CD8-positive, alpha-beta memory T cell (primary cell): ENCODE data around the gene IGF2BP3. TPM values are rescaled to one million over a fixed set of nuclear protein-coding genes. Genes with fewer than 3 reads are reported as not detected.
A peak's percentile ranks its signal among the peaks of the same experiment; 100 is the strongest.

Experiments used
- CTCF ChIA-PET: fragments of 350-600 bp; sonication (Branson Sonifier 250); formaldehyde crosslinking; loops from one replicate; lab custom pipeline; 2021; ENCODE audit warnings: antibody characterized with exemption; lab: Charles Lee
- POLR2A ChIA-PET: fragments of 350-600 bp; sonication (Branson Sonifier 250); formaldehyde crosslinking; loops from one replicate; lab custom pipeline; 2021; ENCODE audit warnings: antibody characterized with exemption; lab: Charles Lee
- DNase-seq, 5 donors: peaks; one replicate each; pipeline versions ENCODE4 v3.0.0 to v3.0.0-alpha.2; 2020 to 2022; ENCODE audit warnings: mixed read lengths in 1 of 5
- H3K27ac ChIP-seq: one replicate; pipeline ENCODE4 v1.7.0; 2013; ENCODE audit warnings: low read depth, mild to moderate bottlenecking, low read length, moderate library complexity
- H3K27me3 ChIP-seq: 2 replicates; pipeline ENCODE4 v1.7.0; 2013; ENCODE audit warnings: low read length, mild to moderate bottlenecking; ENCODE audit not compliant: insufficient read depth, poor library complexity, severe bottlenecking
- H3K36me3 ChIP-seq: 2 replicates; pipeline ENCODE4 v1.7.0; 2013; ENCODE audit warnings: mild to moderate bottlenecking, low read length, moderate library complexity; ENCODE audit not compliant: insufficient read depth
- H3K4me1 ChIP-seq: 2 replicates; pipeline ENCODE4 v1.7.0; 2013; ENCODE audit warnings: mild to moderate bottlenecking, low read length, moderate library complexity; ENCODE audit not compliant: insufficient read depth
- H3K4me3 ChIP-seq: 2 replicates; pipeline ENCODE4 v1.7.0; 2013; ENCODE audit warnings: mild to moderate bottlenecking, low read length
- H3K9me3 ChIP-seq: 2 replicates; pipeline ENCODE4 v1.7.0; 2013; ENCODE audit warnings: mild to moderate bottlenecking, low read length
- H3K27ac Mint-ChIP-seq, 8 donors: one replicate each; pipeline ENCODE4 v1.8.0; 2020 to 2021; ENCODE audit warnings: mixed read lengths in 8 of 8, mild to moderate bottlenecking in 6 of 8, inconsistent platforms in 3 of 8, moderate library complexity in 3 of 8
- H3K27me3 Mint-ChIP-seq, 2 donors: one replicate each; pipeline ENCODE4 v1.8.0; 2020 to 2021; ENCODE audit warnings: mixed read lengths in 2 of 2, mild to moderate bottlenecking in 1 of 2, moderate library complexity in 1 of 2
- H3K36me3 Mint-ChIP-seq, 3 donors: one replicate each; pipeline ENCODE4 v1.8.0; 2020 to 2021; ENCODE audit warnings: mixed read lengths in 3 of 3, inconsistent platforms in 1 of 3, mild to moderate bottlenecking in 1 of 3
- H3K4me1 Mint-ChIP-seq, 3 donors: one replicate each; pipeline ENCODE4 v1.8.0; 2020 to 2021; ENCODE audit warnings: mixed read lengths in 3 of 3, inconsistent platforms in 1 of 3, mild to moderate bottlenecking in 1 of 3
- H3K4me3 Mint-ChIP-seq, 7 donors: one replicate each; pipeline ENCODE4 v1.8.0; 2020 to 2021; ENCODE audit warnings: mixed read lengths in 7 of 7, mild to moderate bottlenecking in 6 of 7, moderate library complexity in 4 of 7, inconsistent platforms in 2 of 7
- H3K9me3 Mint-ChIP-seq, 5 donors: one replicate each; pipeline ENCODE4 v1.8.0; 2020 to 2022; ENCODE audit warnings: mixed read lengths in 5 of 5, mild to moderate bottlenecking in 3 of 5, moderate library complexity in 2 of 5, inconsistent platforms in 1 of 5
- polyA plus RNA-seq: library from polyadenylated mRNA; unstranded; fragments of 300-500 nt; fragmentation: Illumina TruSeq; gene quantifications from one replicate; pipeline ENCODE4 v1.2.3, GENCODE V29; 2021
- total RNA-seq, 2 experiments: library from RNA; stranded (reverse); gene quantifications; one replicate each; pipeline ENCODE4 v1.2.3, GENCODE V29; 2021

The IGF2BP3 gene
- total and polyA plus RNA-seq, 3 experiments from 2014 or later = 0.04 to 0.15 (median 0.13) TPM

- ChIA-PET POLR2A (no interaction called here), CTCF (no interaction called here)
- H3K9me3 ChIP-seq = no peaks in the 10 kb centered on the region
- H3K4me3 ChIP-seq = no peak overlapping the region
- no peaks in the 10 kb centered on the region for H3K27me3 ChIP-seq
- H3K27me3 Mint-ChIP-seq = peaks cover 11 to 47% of the 10 kb centered on the region in 2 donors
- H3K36me3 ChIP-seq = no peaks in the 10 kb centered on the region
- no peaks in the 10 kb centered on the region for H3K9me3 Mint-ChIP-seq
- no peaks in the 10 kb centered on the region for H3K36me3 Mint-ChIP-seq
- no peak for DNase-seq
- H3K4me3 Mint-ChIP-seq = no peak overlapping the region
- peaks cover 9% of the 10 kb centered on the region for H3K4me1 ChIP-seq
- H3K4me1 Mint-ChIP-seq = peaks cover 11 to 22% (median 20%) of the 10 kb centered on the region in 3 donors
- H3K27ac ChIP-seq = no peak overlapping the region
- no peak overlapping the region for H3K27ac Mint-ChIP-seq
These were observed 100.4 kb downstream of the IGF2BP3 start for GRCh38 chr7:23369695-23370404.

- H3K9me3 Mint-ChIP-seq = no peaks in the 10 kb centered on the region
- POLR2A ChIA-PET = no interaction called here
- H3K36me3 Mint-ChIP-seq = no peaks in the 10 kb centered on the region
- peaks cover 11 to 22% (median 20%) of the 10 kb centered on the region in 3 donors for H3K4me1 Mint-ChIP-seq
- no peak overlapping the region for H3K4me3 Mint-ChIP-seq
- H3K27ac Mint-ChIP-seq = no peak overlapping the region
- Histone ChIP-seq H3K4me3 (no peak overlapping the region), H3K27ac (no peak overlapping the region), H3K4me1 (peaks cover 9% of the 10 kb centered on the region), H3K27me3 (no peaks in the 10 kb centered on the region), H3K9me3 (no peaks in the 10 kb centered on the region), H3K36me3 (no peaks in the 10 kb centered on the region)
- CTCF ChIA-PET = no interaction called here
- no peak for DNase-seq
- H3K27me3 Mint-ChIP-seq = peaks cover 11 to 47% of the 10 kb centered on the region in 2 donors
These were observed 101.2 kb downstream of the IGF2BP3 start for GRCh38 chr7:23369100-23369499.

GRCh38 chr7:23358152-23358674, 112.1 kb downstream of the IGF2BP3 start:
- Histone ChIP-seq H3K4me3 (no peak overlapping the region), H3K9me3 (no peaks in the 10 kb centered on the region), H3K4me1 (no peaks in the 10 kb centered on the region), H3K27ac (no peak overlapping the region), H3K27me3 (no peaks in the 10 kb centered on the region), H3K36me3 (no peaks in the 10 kb centered on the region)
- Mint-ChIP-seq H3K9me3 (no peaks in the 10 kb centered on the region), H3K4me3 (no peak overlapping the region), H3K27me3 (peaks cover 11 to 34% of the 10 kb centered on the region in 2 donors), H3K27ac (no peak overlapping the region), H3K36me3 (no peaks in the 10 kb centered on the region), H3K4me1 (peaks cover 5 to 14% (median 10%) of the 10 kb centered on the region in 3 donors)
- ChIA-PET CTCF (interaction anchor here (0.6 to 1.7 kb wide), 9 partner anchors 9 to 189 kb away, joined by 3 to 8 read pairs (median 3); partner anchors contain the start of gene MALSU1), POLR2A (no interaction called here)
- DNase-seq = no peak

- Mint-ChIP-seq H3K9me3 (no peaks in the 10 kb centered on the region), H3K36me3 (no peaks in the 10 kb centered on the region), H3K4me3 (no peak overlapping the region), H3K27ac (no peak overlapping the region), H3K27me3 (peaks cover 11 to 33% of the 10 kb centered on the region in 2 donors), H3K4me1 (peaks cover 5 to 14% (median 10%) of the 10 kb centered on the region in 3 donors)
- Histone ChIP-seq H3K4me1 (no peaks in the 10 kb centered on the region), H3K36me3 (no peaks in the 10 kb centered on the region), H3K27me3 (no peaks in the 10 kb centered on the region), H3K9me3 (no peaks in the 10 kb centered on the region), H3K27ac (no peak overlapping the region), H3K4me3 (no peak overlapping the region)
- CTCF ChIA-PET = interaction anchor here (0.6 to 1.7 kb wide), 9 partner anchors 8 to 189 kb away, joined by 3 to 8 read pairs (median 3); partner anchors contain the start of gene MALSU1
- POLR2A ChIA-PET = no interaction called here
- no peak for DNase-seq
These were observed 112.8 kb downstream of the IGF2BP3 start for GRCh38 chr7:23357190-23358093.

GRCh38 chr7:23356726-23357125, 113.6 kb downstream of the IGF2BP3 start:
- POLR2A ChIA-PET = no interaction called here

DNA sequence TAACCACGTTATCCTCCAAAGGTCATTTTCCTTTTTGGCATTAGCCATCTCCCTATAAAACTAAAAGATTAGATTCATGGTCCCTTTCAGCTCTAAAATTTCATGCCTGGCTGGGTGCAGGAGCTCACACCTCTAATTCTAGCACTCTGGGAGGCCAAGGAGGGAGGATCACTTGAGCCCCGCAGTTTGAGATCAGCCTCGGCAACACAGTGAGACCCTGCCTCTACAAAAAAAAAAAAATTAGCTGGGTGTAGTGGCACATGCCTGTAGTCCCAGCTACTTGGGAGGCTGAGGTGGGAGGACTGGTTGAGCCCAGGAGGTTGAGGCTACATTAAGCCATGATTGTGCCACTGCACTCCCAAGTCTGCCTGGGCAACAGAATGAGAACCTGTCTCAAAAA, 114.1 kb downstream of the IGF2BP3 start:
- H3K36me3 ChIP-seq = no peaks in the 10 kb centered on the region
- Mint-ChIP-seq H3K4me1 (peaks cover 5 to 14% (median 10%) of the 10 kb centered on the region in 3 donors), H3K4me3 (no peak overlapping the region), H3K9me3 (no peaks in the 10 kb centered on the region), H3K27ac (no peak overlapping the region), H3K27me3 (peaks cover 11 to 32% of the 10 kb centered on the region in 2 donors), H3K36me3 (no peaks in the 10 kb centered on the region)
- ChIA-PET POLR2A (no interaction called here), CTCF (no interaction called here)
- no peak overlapping the region for H3K27ac ChIP-seq
- no peak for DNase-seq
- no peaks in the 10 kb centered on the region for H3K4me1 ChIP-seq
- no peak overlapping the region for H3K4me3 ChIP-seq
- H3K9me3 ChIP-seq = no peaks in the 10 kb centered on the region
- no peaks in the 10 kb centered on the region for H3K27me3 ChIP-seq

More at GRCh38 chr7:23356726-23357125, 113.6 kb downstream of the IGF2BP3 start:
- no peaks in the 10 kb centered on the region for H3K27me3 ChIP-seq
- Mint-ChIP-seq H3K27ac (no peak overlapping the region), H3K4me1 (peaks cover 5 to 14% (median 10%) of the 10 kb centered on the region in 3 donors), H3K36me3 (no peaks in the 10 kb centered on the region), H3K27me3 (peaks cover 11 to 32% of the 10 kb centered on the region in 2 donors), H3K9me3 (no peaks in the 10 kb centered on the region), H3K4me3 (no peak overlapping the region)
- H3K27ac ChIP-seq = no peak overlapping the region
- no peaks in the 10 kb centered on the region for H3K4me1 ChIP-seq
- H3K9me3 ChIP-seq = no peaks in the 10 kb centered on the region
- DNase-seq = peak in 1 of 5 donors; percentile 23
- H3K36me3 ChIP-seq = no peaks in the 10 kb centered on the region
- H3K4me3 ChIP-seq = no peak overlapping the region
- CTCF ChIA-PET = no interaction called here

DNA sequence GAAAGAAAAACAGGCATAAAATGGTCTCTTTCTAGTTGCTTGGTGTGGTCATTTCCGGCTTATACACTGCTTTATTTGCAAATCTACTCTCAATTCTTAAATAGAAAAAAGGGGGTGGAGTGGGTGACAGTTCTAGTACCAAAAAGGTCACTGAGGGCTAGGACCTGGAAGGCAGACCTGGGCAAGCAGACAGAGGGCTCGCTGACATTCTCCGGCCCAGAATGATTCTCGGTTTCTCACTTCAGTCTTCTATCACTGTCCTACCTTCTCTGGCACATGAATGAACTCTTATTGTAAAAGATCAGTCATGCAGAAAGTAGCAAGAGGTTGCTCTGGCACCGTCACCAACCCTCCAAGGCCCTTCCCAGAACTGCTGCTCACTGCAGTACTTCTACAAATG, 117.1 kb downstream of the IGF2BP3 start:
- Mint-ChIP-seq H3K4me3 (no peak overlapping the region), H3K4me1 (peaks cover 5 to 14% (median 10%) of the 10 kb centered on the region in 3 donors), H3K27me3 (peaks cover 4 to 22% of the 10 kb centered on the region in 2 donors), H3K36me3 (no peaks in the 10 kb centered on the region), H3K9me3 (peaks cover 0 to 2% (median 0%) of the 10 kb centered on the region in 5 donors), H3K27ac (no peak overlapping the region)
- no peak overlapping the region for H3K4me3 ChIP-seq
- no peaks in the 10 kb centered on the region for H3K9me3 ChIP-seq
- no peak for DNase-seq
- ChIA-PET CTCF (interaction anchor here (1.2 kb wide), 1 partner anchor 80 kb away, joined by 3 read pairs; no protein-coding TSS in a partner anchor), POLR2A (no interaction called here)
- no peaks in the 10 kb centered on the region for H3K36me3 ChIP-seq
- no peaks in the 10 kb centered on the region for H3K27me3 ChIP-seq
- no peak overlapping the region for H3K27ac ChIP-seq
- H3K4me1 ChIP-seq = no peaks in the 10 kb centered on the region
